Stomach (tissue), 9 donors: ENCODE data around the gene PRR16. TPM values are rescaled to one million over a fixed set of nuclear protein-coding genes. Genes with fewer than 3 reads are reported as not detected.

Source experiments
- DNase-seq, 2 donors: peaks; one replicate each; pipeline versions ENCODE4 v3.0.0 to v3.0.0-alpha.2; 2013 to 2019
- H3K27ac ChIP-seq, 5 donors: fragments of 200-600 bp in 4 of 5; sonication (generic) in 4 of 5; one replicate each; pipeline ENCODE4 v1.5.1; 2013 to 2019; ENCODE audit warnings: mild to moderate bottlenecking in 1 of 5, moderate library complexity in 1 of 5
- H3K27me3 ChIP-seq, 3 donors: fragments of 200-600 bp; sonication (generic); one replicate each; pipeline ENCODE4 v1.5.1; 2017 to 2019; ENCODE audit warnings: mixed run types in 1 of 3
- H3K36me3 ChIP-seq, 4 donors: fragments of 200-600 bp; sonication (generic); 1 replicate in 3 of 4; 2 replicates in 1 of 4; pipeline ENCODE4 v1.5.1; 2016 to 2019
- H3K4me1 ChIP-seq, 4 donors: fragments of 200-600 bp; sonication (generic); one replicate each; pipeline ENCODE4 v1.5.1; 2016 to 2019
- H3K4me3 ChIP-seq, 4 donors: fragments of 200-600 bp; sonication (generic) in 3 of 4; one replicate each; pipeline ENCODE4 v1.5.1; 2016 to 2019; ENCODE audit warnings: mild to moderate bottlenecking in 1 of 4
- H3K9me3 ChIP-seq, 4 donors: fragments of 200-600 bp; sonication (generic); one replicate each; pipeline ENCODE4 v1.5.1; 2016 to 2019
- CTCF ChIP-seq, 7 experiments: fragments of 450-650 bp in 4 of 7; fragments of 200-600 bp in 3 of 7; sonication (generic) in 3 of 7; IDR thresholded peaks; one replicate each; pipeline ENCODE4 v1.5.1; 2016 to 2019; ENCODE audit warnings: antibody characterized with exemption in 7 of 7, control low read depth in 2 of 7, mild to moderate bottlenecking in 1 of 7
- EP300 ChIP-seq: sonication (generic); formaldehyde crosslinking; IDR thresholded peaks from one replicate; pipeline ENCODE4 v1.6.1; 2017; ENCODE audit warnings: antibody characterized with exemption
- POLR2A ChIP-seq, 4 donors: fragments of 450-650 bp; IDR thresholded peaks; one replicate each; pipeline ENCODE4 v1.6.1; 2016; ENCODE audit warnings: antibody characterized with exemption in 4 of 4, control low read depth in 2 of 4, mild to moderate bottlenecking in 1 of 4, moderate library complexity in 1 of 4
- POLR2AphosphoS5 ChIP-seq, 3 donors: sonication (generic); formaldehyde crosslinking; IDR thresholded peaks; one replicate each; pipeline ENCODE4 v1.6.1; 2016; ENCODE audit warnings: antibody characterized with exemption in 3 of 3
- WGBS, 5 donors: extraction: QIAGEN DNeasy Blood & Tissue Kit in 3 of 5; methylation state at CpG; one replicate each; pipeline versions ENCODE4 v1.1.5 to v1.1.7; 2013 to 2018; 5-methylcytosine and 5-hydroxymethylcytosine counted together
- intact Hi-C: fragments of 100-400 bp; cut with DNase I; formaldehyde crosslinking; loops from one replicate; pipeline ENCODE4 v1.15.1; 2023; ENCODE audit warnings: low total_unique reads
- polyA plus RNA-seq, 3 donors: library from polyadenylated mRNA; stranded (reverse); fragments of 200-250 nt; gene quantifications; one replicate each; pipeline ENCODE4 v1.2.3, GENCODE V29; 2013
- total RNA-seq, 5 donors: library from RNA; depleted of rRNA; stranded (reverse); fragments of >200 nt; gene quantifications; one replicate each; pipeline versions ENCODE4 v1.1.0 to v1.2.3, GENCODE V29; 2014 to 2016
- donor health status: healthy with polysubstance abuse.
- donor health status: Bipolar disorder and iron deficiency.
- donor health status: healthy.

The PRR16 gene
- total and polyA plus RNA-seq, 8 donors, result 1.3 to 40.8 (median 8.1) TPM

- Histone ChIP-seq H3K27me3 (no peaks in the 10 kb centered on the region), H3K36me3 (no peaks in the 10 kb centered on the region), H3K27ac (no peak overlapping the region), H3K9me3 (no peaks in the 10 kb centered on the region), H3K4me3 (no peak overlapping the region), H3K4me1 (peaks cover 0 to 6% (median 0%) of the 10 kb centered on the region in 4 donors)
- WGBS, 5 donors, result 86 to 96% (median 93%) methylated on average over 2 to 9 of the region's 9 CpGs
- no peak for DNase-seq
- intact Hi-C loops, result no loop called here
- TF ChIP-seq CTCF (IDR thresholded peaks at IDR 0.05), result no peak
- no peak for TF ChIP-seq EP300
- no peak for TF ChIP-seq POLR2AphosphoS5 (IDR thresholded peaks at IDR 0.05)
- no peak for TF ChIP-seq POLR2A (IDR thresholded peaks at IDR 0.05)
These were observed 12.7 kb upstream of the PRR16 start for GRCh38 chr5:120451445-120451844.

GRCh38 chr5:120452471-120452870, 11.6 kb upstream of the PRR16 start:
- TF ChIP-seq POLR2AphosphoS5 (IDR thresholded peaks at IDR 0.05) (no peak), EP300 (no peak), CTCF (IDR thresholded peaks at IDR 0.05) (no peak), POLR2A (IDR thresholded peaks at IDR 0.05) (no peak)
- no peaks in the 10 kb centered on the region for H3K27me3 ChIP-seq
- H3K9me3 ChIP-seq, result no peaks in the 10 kb centered on the region
- no peak for DNase-seq
- intact Hi-C loops, result no loop called here
- H3K4me1 ChIP-seq, result peaks cover 0 to under 1% (median 0%) of the 10 kb centered on the region in 4 donors
- 45 to 67% (median 64%) methylated on average over 1 of the region's 1 CpG for WGBS, 5 donors
- H3K4me3 ChIP-seq, result no peak overlapping the region
- no peak overlapping the region for H3K27ac ChIP-seq
- no peaks in the 10 kb centered on the region for H3K36me3 ChIP-seq

GRCh38 chr5:120454094-120454798, 9.9 kb upstream of the PRR16 start:
- no peaks in the 10 kb centered on the region for H3K9me3 ChIP-seq
- TF ChIP-seq POLR2AphosphoS5 (IDR thresholded peaks at IDR 0.05), result no peak
- no peak for TF ChIP-seq CTCF (IDR thresholded peaks at IDR 0.05)
- TF ChIP-seq EP300, result no peak
- H3K4me3 ChIP-seq, result no peak overlapping the region
- H3K36me3 ChIP-seq, result no peaks in the 10 kb centered on the region
- peak in 1 of 2 donors; percentile 43 for DNase-seq
- H3K4me1 ChIP-seq, result peaks cover 0 to 5% (median 0%) of the 10 kb centered on the region in 4 donors
- H3K27me3 ChIP-seq, result no peaks in the 10 kb centered on the region
- no peak overlapping the region for H3K27ac ChIP-seq
- WGBS, 5 donors, result 13 to 32% (median 27%) methylated on average over 1 of the region's 1 CpG
- intact Hi-C loops, result no loop called here

GRCh38 chr5:120456006-120456405, 8.1 kb upstream of the PRR16 start:
- TF ChIP-seq POLR2A (IDR thresholded peaks at IDR 0.05), result no peak
- TF ChIP-seq EP300, result no peak
- no peak for TF ChIP-seq CTCF (IDR thresholded peaks at IDR 0.05)
- no peak for TF ChIP-seq POLR2AphosphoS5 (IDR thresholded peaks at IDR 0.05)
- Histone ChIP-seq H3K36me3 (no peaks in the 10 kb centered on the region), H3K27ac (no peak overlapping the region), H3K9me3 (no peaks in the 10 kb centered on the region), H3K4me1 (peaks cover 0 to 5% (median 0%) of the 10 kb centered on the region in 4 donors), H3K4me3 (no peak overlapping the region), H3K27me3 (no peaks in the 10 kb centered on the region)
- 21 to 27% (median 25%) methylated on average over 3 of the region's 3 CpGs for WGBS, 5 donors
- intact Hi-C loops, result no loop called here
- no peak for DNase-seq
